H1 (cell line): ENCODE data around the gene SYNPR. TPM values are rescaled to one million over a fixed set of nuclear protein-coding genes. Genes with fewer than 3 reads are reported as not detected.

ENCODE experiments used
- CHD2 ChIP-seq: IDR thresholded peaks from 2 replicates; pipeline ENCODE4 v1.6.1; 2012; ENCODE audit warnings: low read length, improper control_type of control experiment
- PHF8 ChIP-seq: fragments of 200-600 bp; sonication (generic); conservative IDR thresholded peaks from 2 replicates; pipeline ENCODE4 v1.7.1; 2012; ENCODE audit warnings: low read depth, mild to moderate bottlenecking, inconsistent platforms, low read length, moderate library complexity
- SAP30 ChIP-seq: fragments of 300-600 bp; sonication (generic); IDR thresholded peaks from 2 replicates; pipeline ENCODE4 v1.7.1; 2012; ENCODE audit warnings: low read length, moderate library complexity, mild to moderate bottlenecking, inconsistent platforms; ENCODE audit not compliant: insufficient read depth, insufficient replicate concordance
- polyA plus RNA-seq, 7 experiments: library from polyadenylated mRNA; depleted of rRNA in 3 of 7; stranded (reverse) in 5 of 7; unstranded in 2 of 7; fragments of >200 nt in 5 of 7; fragments of 200-250 nt in 2 of 7; gene quantifications; 1 replicate in 5 of 7; 2 replicates in 1 of 7; 4 replicates in 1 of 7; pipeline versions ENCODE4 v1.2.1 to v1.2.3, GENCODE V29; 2011 to 2013; ENCODE audit warnings: missing spikeins in 2 of 7, mixed read lengths in 2 of 7
- total RNA-seq: library from RNA; stranded (reverse); fragmentation: NEBNext Ultra II Directional; extraction: Animal tissue kit (Norgen Biotek cat#: 25700); gene quantifications from 2 replicates; pipeline ENCODE4 v1.2.1, GENCODE V29; 2021

SYNPR gene
- total and polyA plus RNA-seq, 2 of the 8 experiments (the other 6 are each of a cell fraction or from before 2014, with no cell fraction given), result 0.39 to 0.99 TPM

GRCh38 chr3:63228677-63229076 lies 49.4 kb upstream of the SYNPR start (continued):
- TF ChIP-seq CHD2, result no peak
- no peak for TF ChIP-seq SAP30
- TF ChIP-seq PHF8, result no peak
